Activated T-helper 1 cell treated with Interleukin-2 at 50 U/mL for 16 hours (primary cell): ENCODE results near the gene RSAD1.

ENCODE experiments used
- DNase-seq: peaks from one replicate; pipeline ENCODE4 v3.0.0-alpha.2; 2020; ENCODE audit warnings: low read depth

The RSAD1 gene

GRCh38 chr17:50478391-50479381 is at the start of gene RSAD1:
RSAD1 (plus strand) TSS chr17:50478860; CDS start chr17:50478885, 25 bp downstream.
- DNase-seq: peak; percentile 82

- no peak for DNase-seq
Observed at GRCh38 chr17:50429793-50430192, 48.9 kb upstream of the RSAD1 start.

GRCh38 chr17:50430821-50431618 is 47.6 kb upstream of the RSAD1 start:
- DNase-seq: no peak

GRCh38 chr17:50432125-50432762 is 46.4 kb upstream of the RSAD1 start:
- DNase-seq: no peak

GRCh38 chr17:50437409-50437808 is 41.3 kb upstream of the RSAD1 start:
- DNase-seq: no peak

- DNase-seq: no peak
Observed at GRCh38 chr17:50439008-50439407, 39.7 kb upstream of the RSAD1 start.

GRCh38 chr17:50440172-50440837 is 38.4 kb upstream of the RSAD1 start:
- DNase-seq: no peak

GRCh38 chr17:50440838-50441829 is 37.5 kb upstream of the RSAD1 start:
- DNase-seq: no peak

- DNase-seq: no peak
Observed at GRCh38 chr17:50443505-50443974, 35.1 kb upstream of the RSAD1 start.

GRCh38 chr17:50444841-50445715 is 33.6 kb upstream of the RSAD1 start:
- no peak for DNase-seq

- DNase-seq: no peak
Observed at GRCh38 chr17:50445730-50446325, 32.8 kb upstream of the RSAD1 start.

- no peak for DNase-seq
Observed at GRCh38 chr17:50447870-50448595, 30.6 kb upstream of the RSAD1 start.

- DNase-seq: no peak
Observed at GRCh38 chr17:50448643-50449042, 30.0 kb upstream of the RSAD1 start.

- DNase-seq: no peak
Observed at GRCh38 chr17:50451943-50452629, 26.6 kb upstream of the RSAD1 start.

GRCh38 chr17:50452630-50453300 is 25.9 kb upstream of the RSAD1 start:
- DNase-seq: no peak

- DNase-seq: no peak
Observed at GRCh38 chr17:50453901-50454300, 24.8 kb upstream of the RSAD1 start.

- no peak for DNase-seq
Observed at GRCh38 chr17:50457621-50458020, 21.0 kb upstream of the RSAD1 start.
